A549 (cell line): ENCODE measurements around the gene OR13G1. TPM values are rescaled to one million over a fixed set of nuclear protein-coding genes. Genes with fewer than 3 reads are reported as not detected.

Experiments used
- BHLHE40 ChIP-seq: IDR thresholded peaks from 2 replicates; pipeline ENCODE4 v1.6.1; 2012; ENCODE audit warnings: low read depth, low read length, inconsistent platforms
- CEBPB ChIP-seq, 2 experiments: fragments of >200 bp in 1 of 2; sonication (Bioruptor Twin) in 1 of 2; formaldehyde crosslinking in 1 of 2; IDR thresholded peaks; 2 replicates each; pipeline ENCODE4 v1.6.1; 2012 to 2016
- CHD2 ChIP-seq: fragments of 150-350 bp; IDR thresholded peaks from 2 replicates; pipeline ENCODE4 v1.6.1; 2014; ENCODE audit warnings: low read length; ENCODE audit not compliant: partially characterized antibody
- CHD4 ChIP-seq: fragments of 200-600 bp; sonication (generic); IDR thresholded peaks from 2 replicates; pipeline ENCODE4 v1.6.1; 2016; ENCODE audit warnings: antibody characterized with exemption, mild to moderate bottlenecking, borderline replicate concordance
- E2F6 ChIP-seq: IDR thresholded peaks from 2 replicates; pipeline ENCODE4 v1.6.1; 2012; ENCODE audit warnings: low read depth, borderline replicate concordance
- GATA3 ChIP-seq: IDR thresholded peaks from 2 replicates; pipeline ENCODE4 v1.6.1; 2012; ENCODE audit warnings: borderline replicate concordance
- HMGXB4 ChIP-seq: fragments of 250-450 bp; sonication (Bioruptor Pico); IDR thresholded peaks from 2 replicates; pipeline ENCODE4 v1.5.0; 2021; ENCODE audit warnings: mild to moderate bottlenecking, moderate library complexity, borderline replicate concordance
- HOXB13 ChIP-seq: fragments of 250-450 bp; sonication (Bioruptor Pico); IDR thresholded peaks from 2 replicates; pipeline ENCODE4 v1.5.0; 2020; ENCODE audit warnings: low read depth, mild to moderate bottlenecking, moderate library complexity
- KDM1A ChIP-seq: fragments of 200-600 bp; sonication (generic); IDR thresholded peaks from 2 replicates; pipeline ENCODE4 v1.6.1; 2016; ENCODE audit warnings: low read depth, mild to moderate bottlenecking
- RAD21 ChIP-seq, 2 experiments: fragments of >200 bp in 1 of 2; sonication (Bioruptor Twin) in 1 of 2; formaldehyde crosslinking in 1 of 2; IDR thresholded peaks in 1 of 2; conservative IDR thresholded peaks in 1 of 2; 2 replicates in 1 of 2; 3 replicates in 1 of 2; pipeline ENCODE4 v1.6.1; 2012 to 2018; ENCODE audit warnings: inconsistent platforms in 1 of 2
- TP53 ChIP-seq: fragments of 250-450 bp; sonication (Bioruptor Pico); IDR thresholded peaks from 2 replicates; pipeline ENCODE4 v1.5.0; 2021; ENCODE audit warnings: mild to moderate bottlenecking, moderate library complexity
- polyA plus RNA-seq, 4 experiments: library from polyadenylated mRNA; depleted of rRNA in 3 of 4; stranded (reverse); fragments of >200 nt; fragmentation: RNase III in 1 of 4; extraction: RNeasy Plus Mini Kit Qiagen cat#74134 plus additional on column Dnase treatment in 1 of 4; gene quantifications; 2 replicates in 3 of 4; 3 replicates in 1 of 4; pipeline ENCODE4 v1.2.3, GENCODE V29; 2011 to 2017
- TF ChIP-seq, protein P1 (sequence below): fragments of 200-600 bp; sonication (generic); IDR thresholded peaks from 2 replicates; pipeline ENCODE4 v1.6.1; 2016; ENCODE audit warnings: antibody characterized with exemption, mild to moderate bottlenecking, moderate library complexity

OR13G1 gene
- polyA plus RNA-seq, 2 of the 4 experiments (the other 2 are of a cell fraction), result not detected

GRCh38 chr1:247627951-247628350 lies 51.6 kb downstream of the OR13G1 start (continued):
- TF ChIP-seq, protein P1, sequence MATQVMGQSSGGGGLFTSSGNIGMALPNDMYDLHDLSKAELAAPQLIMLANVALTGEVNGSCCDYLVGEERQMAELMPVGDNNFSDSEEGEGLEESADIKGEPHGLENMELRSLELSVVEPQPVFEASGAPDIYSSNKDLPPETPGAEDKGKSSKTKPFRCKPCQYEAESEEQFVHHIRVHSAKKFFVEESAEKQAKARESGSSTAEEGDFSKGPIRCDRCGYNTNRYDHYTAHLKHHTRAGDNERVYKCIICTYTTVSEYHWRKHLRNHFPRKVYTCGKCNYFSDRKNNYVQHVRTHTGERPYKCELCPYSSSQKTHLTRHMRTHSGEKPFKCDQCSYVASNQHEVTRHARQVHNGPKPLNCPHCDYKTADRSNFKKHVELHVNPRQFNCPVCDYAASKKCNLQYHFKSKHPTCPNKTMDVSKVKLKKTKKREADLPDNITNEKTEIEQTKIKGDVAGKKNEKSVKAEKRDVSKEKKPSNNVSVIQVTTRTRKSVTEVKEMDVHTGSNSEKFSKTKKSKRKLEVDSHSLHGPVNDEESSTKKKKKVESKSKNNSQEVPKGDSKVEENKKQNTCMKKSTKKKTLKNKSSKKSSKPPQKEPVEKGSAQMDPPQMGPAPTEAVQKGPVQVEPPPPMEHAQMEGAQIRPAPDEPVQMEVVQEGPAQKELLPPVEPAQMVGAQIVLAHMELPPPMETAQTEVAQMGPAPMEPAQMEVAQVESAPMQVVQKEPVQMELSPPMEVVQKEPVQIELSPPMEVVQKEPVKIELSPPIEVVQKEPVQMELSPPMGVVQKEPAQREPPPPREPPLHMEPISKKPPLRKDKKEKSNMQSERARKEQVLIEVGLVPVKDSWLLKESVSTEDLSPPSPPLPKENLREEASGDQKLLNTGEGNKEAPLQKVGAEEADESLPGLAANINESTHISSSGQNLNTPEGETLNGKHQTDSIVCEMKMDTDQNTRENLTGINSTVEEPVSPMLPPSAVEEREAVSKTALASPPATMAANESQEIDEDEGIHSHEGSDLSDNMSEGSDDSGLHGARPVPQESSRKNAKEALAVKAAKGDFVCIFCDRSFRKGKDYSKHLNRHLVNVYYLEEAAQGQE, result no peak
- TF ChIP-seq HOXB13 (CRISPR knock-in tag) (no peak), HMGXB4 (no peak), CEBPB (IDR thresholded peaks at IDR 0.05) (no peak), CHD2 (no peak), E2F6 (no peak), CHD4 (no peak), KDM1A (no peak), TP53 (CRISPR knock-in tag) (no peak), GATA3 (no peak), RAD21 (conservative IDR thresholded peaks at IDR 0.05 in 1 of 2, IDR thresholded peaks at IDR 0.05 in 1 of 2) (no peak), BHLHE40 (no peak)

Other genes with a start within 250 kb of the OR13G1 start
- not detected in 2 replicates for gene OR2B11, start 221.6 kb downstream of the OR13G1 start, polyA plus RNA-seq (2011; rRNA removed)
- gene OR2B11, start 221.6 kb downstream of the OR13G1 start, polyA plus RNA-seq (2017; fragmentation: RNase III; extraction: RNeasy Plus Mini Kit Qiagen cat#74134 plus additional on column Dnase treatment), result not detected in 3 replicates
- gene OR2C3, start 143.3 kb downstream of the OR13G1 start, polyA plus RNA-seq (2011; rRNA removed), result not detected in 2 replicates
- gene OR2C3, start 143.3 kb downstream of the OR13G1 start, polyA plus RNA-seq (2017; fragmentation: RNase III; extraction: RNeasy Plus Mini Kit Qiagen cat#74134 plus additional on column Dnase treatment), result not detected in 3 replicates
- gene GCSAML, start 130.6 kb downstream of the OR13G1 start, polyA plus RNA-seq (2011; rRNA removed), result not detected in 2 replicates
- not detected in 3 replicates for gene GCSAML, start 130.6 kb downstream of the OR13G1 start, polyA plus RNA-seq (2017; fragmentation: RNase III; extraction: RNeasy Plus Mini Kit Qiagen cat#74134 plus additional on column Dnase treatment)
- gene OR2G2, start 91.4 kb downstream of the OR13G1 start, polyA plus RNA-seq (2011; rRNA removed), result not detected in 2 replicates
- not detected in 3 replicates for gene OR2G2, start 91.4 kb downstream of the OR13G1 start, polyA plus RNA-seq (2017; fragmentation: RNase III; extraction: RNeasy Plus Mini Kit Qiagen cat#74134 plus additional on column Dnase treatment)
- not detected in 2 replicates for gene OR2G3, start 74.2 kb downstream of the OR13G1 start, polyA plus RNA-seq (2011; rRNA removed)
- not detected in 3 replicates for gene OR2G3, start 74.2 kb downstream of the OR13G1 start, polyA plus RNA-seq (2017; fragmentation: RNase III; extraction: RNeasy Plus Mini Kit Qiagen cat#74134 plus additional on column Dnase treatment)
- not detected in 2 replicates for gene OR6F1, start 36.9 kb upstream of the OR13G1 start, polyA plus RNA-seq (2011; rRNA removed)
- not detected in 3 replicates for gene OR6F1, start 36.9 kb upstream of the OR13G1 start, polyA plus RNA-seq (2017; fragmentation: RNase III; extraction: RNeasy Plus Mini Kit Qiagen cat#74134 plus additional on column Dnase treatment)
- gene OR14K1, start 58.9 kb upstream of the OR13G1 start, polyA plus RNA-seq (2011; rRNA removed), result not detected in 2 replicates
- not detected in 3 replicates for gene OR14K1, start 58.9 kb upstream of the OR13G1 start, polyA plus RNA-seq (2017; fragmentation: RNase III; extraction: RNeasy Plus Mini Kit Qiagen cat#74134 plus additional on column Dnase treatment)
- not detected in 2 replicates for gene OR14A2, start 68.4 kb upstream of the OR13G1 start, polyA plus RNA-seq (2011; rRNA removed)
- not detected in 3 replicates for gene OR14A2, start 68.4 kb upstream of the OR13G1 start, polyA plus RNA-seq (2017; fragmentation: RNase III; extraction: RNeasy Plus Mini Kit Qiagen cat#74134 plus additional on column Dnase treatment)
- gene OR1C1, start 80.8 kb upstream of the OR13G1 start, polyA plus RNA-seq (2011; rRNA removed), result not detected in 2 replicates
- not detected in 3 replicates for gene OR1C1, start 80.8 kb upstream of the OR13G1 start, polyA plus RNA-seq (2017; fragmentation: RNase III; extraction: RNeasy Plus Mini Kit Qiagen cat#74134 plus additional on column Dnase treatment)
- not detected in 2 replicates for gene OR14A16, start 144.4 kb upstream of the OR13G1 start, polyA plus RNA-seq (2011; rRNA removed)
- gene OR14A16, start 144.4 kb upstream of the OR13G1 start, polyA plus RNA-seq (2017; fragmentation: RNase III; extraction: RNeasy Plus Mini Kit Qiagen cat#74134 plus additional on column Dnase treatment), result not detected in 3 replicates
- gene OR11L1, start 162.2 kb upstream of the OR13G1 start, polyA plus RNA-seq (2011; rRNA removed), result not detected in 2 replicates
- not detected in 3 replicates for gene OR11L1, start 162.2 kb upstream of the OR13G1 start, polyA plus RNA-seq (2017; fragmentation: RNase III; extraction: RNeasy Plus Mini Kit Qiagen cat#74134 plus additional on column Dnase treatment)
- not detected in 2 replicates for gene TRIM58, start 177.4 kb upstream of the OR13G1 start, polyA plus RNA-seq (2011; rRNA removed)
- gene TRIM58, start 177.4 kb upstream of the OR13G1 start, polyA plus RNA-seq (2017; fragmentation: RNase III; extraction: RNeasy Plus Mini Kit Qiagen cat#74134 plus additional on column Dnase treatment), result not detected in 3 replicates
- gene OR2W3, start 215.8 kb upstream of the OR13G1 start, polyA plus RNA-seq (2011; rRNA removed), result not detected in 2 replicates
- not detected in 3 replicates for gene OR2W3, start 215.8 kb upstream of the OR13G1 start, polyA plus RNA-seq (2017; fragmentation: RNase III; extraction: RNeasy Plus Mini Kit Qiagen cat#74134 plus additional on column Dnase treatment)
- not detected in 2 replicates for gene OR2T8, start 240.5 kb upstream of the OR13G1 start, polyA plus RNA-seq (2011; rRNA removed)
- not detected in 3 replicates for gene OR2T8, start 240.5 kb upstream of the OR13G1 start, polyA plus RNA-seq (2017; fragmentation: RNase III; extraction: RNeasy Plus Mini Kit Qiagen cat#74134 plus additional on column Dnase treatment)
- gene OR2AJ1, start 245.2 kb upstream of the OR13G1 start, polyA plus RNA-seq (2011; rRNA removed), result not detected in 2 replicates
- gene OR2AJ1, start 245.2 kb upstream of the OR13G1 start, polyA plus RNA-seq (2017; fragmentation: RNase III; extraction: RNeasy Plus Mini Kit Qiagen cat#74134 plus additional on column Dnase treatment), result not detected in 3 replicates